HG03469 (cell line): ENCODE results near the gene UTS2B.

Experiments used
- ATAC-seq: cut with Tn5 transposase; IDR thresholded peaks from one replicate; pipeline ENCODE4 v1.9.1; 2021; ENCODE audit warnings: mild to moderate bottlenecking, moderate library complexity, moderate number of reproducible peaks; ENCODE audit not compliant: unreplicated experiment

Gene UTS2B, protein sequence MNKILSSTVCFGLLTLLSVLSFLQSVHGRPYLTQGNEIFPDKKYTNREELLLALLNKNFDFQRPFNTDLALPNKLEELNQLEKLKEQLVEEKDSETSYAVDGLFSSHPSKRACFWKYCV

DNA sequence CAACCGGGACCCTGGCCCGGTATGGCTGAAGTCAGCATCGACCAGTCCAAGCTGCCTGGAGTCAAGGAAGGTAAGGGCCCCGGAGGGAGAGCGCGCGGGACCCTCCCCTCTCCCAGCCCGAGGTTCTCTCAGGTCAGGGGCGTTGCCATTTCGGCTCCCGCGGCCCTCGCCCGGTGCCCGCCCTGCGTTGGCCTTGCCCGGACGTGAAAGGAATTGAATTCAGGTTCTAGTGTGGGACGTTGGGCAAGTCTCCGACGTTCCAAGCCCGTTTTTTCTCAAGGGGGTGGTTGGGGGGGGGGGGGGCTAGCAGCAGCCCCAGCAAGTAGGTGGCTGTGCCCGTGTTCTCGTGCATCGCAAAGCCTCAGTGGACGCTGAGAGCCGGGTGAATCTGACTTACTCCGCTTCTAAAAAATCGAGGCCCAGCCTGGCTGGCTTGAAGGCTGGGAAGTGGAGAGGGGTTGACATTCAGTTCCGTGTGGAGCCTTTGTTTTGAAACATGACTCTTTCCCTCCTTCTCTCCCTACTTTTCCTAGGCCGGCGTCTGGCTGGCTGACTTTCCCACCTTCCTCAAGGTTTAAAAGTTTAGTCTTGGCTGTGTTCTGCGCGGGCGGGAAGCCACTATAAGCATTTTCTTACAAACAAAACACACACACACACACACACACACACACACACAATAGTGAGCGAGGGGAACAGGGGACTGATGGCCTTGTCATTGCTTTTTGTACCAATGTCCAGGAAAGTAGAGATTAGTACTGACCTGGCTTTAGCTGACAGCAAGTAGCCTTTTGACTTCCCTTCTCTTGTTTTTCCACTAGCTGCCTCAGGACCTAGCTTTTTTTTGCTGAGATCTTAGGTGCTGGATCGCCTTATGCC is at the start of gene UTS2B:
Gene UTS2B, minus strand, starts transcription at position 873 of the 876 bp plus-strand sequence. CDS start 48,337 bp downstream, outside the sequence.
- ATAC-seq = no peak

DNA sequence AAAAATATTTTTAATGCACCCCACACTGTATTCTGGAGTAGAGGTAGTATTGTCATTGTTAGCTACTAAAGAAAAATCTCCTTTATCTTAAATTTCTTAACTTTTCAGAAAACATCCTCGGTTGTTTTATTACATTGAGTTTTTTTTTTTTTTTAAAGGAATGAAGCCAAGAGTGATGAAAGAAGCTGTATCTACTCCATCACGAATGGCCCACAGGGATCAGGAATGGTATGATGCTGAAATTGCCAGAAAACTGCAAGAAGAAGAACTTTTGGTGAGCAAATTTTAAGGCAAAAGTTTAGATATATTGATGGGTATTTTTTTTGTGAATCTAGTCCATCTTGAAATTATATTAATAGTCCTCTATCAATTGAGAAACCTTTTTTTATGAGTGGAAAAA is 49.7 kb upstream of the UTS2B start:
- ATAC-seq = no peak

DNA sequence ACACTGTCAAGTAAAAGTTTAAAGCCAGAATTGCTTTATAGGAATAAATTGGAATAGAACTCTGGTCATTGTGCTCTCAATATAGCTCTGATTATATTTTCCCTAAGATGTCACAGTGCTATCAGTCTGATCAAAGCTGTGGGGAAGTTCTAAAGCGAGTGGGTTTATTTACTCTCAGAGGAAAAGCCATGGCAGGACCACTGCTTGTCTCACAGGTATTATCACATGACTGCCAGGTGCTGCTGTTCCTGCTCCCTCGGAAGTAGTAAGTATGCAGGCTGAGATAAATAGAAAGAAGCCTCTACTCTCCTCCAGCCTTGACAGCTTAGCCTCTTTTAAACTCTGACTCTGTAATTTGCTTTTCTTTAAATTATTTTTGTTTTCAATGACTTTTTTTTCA is 49.1 kb upstream of the UTS2B start:
- no peak for ATAC-seq

DNA sequence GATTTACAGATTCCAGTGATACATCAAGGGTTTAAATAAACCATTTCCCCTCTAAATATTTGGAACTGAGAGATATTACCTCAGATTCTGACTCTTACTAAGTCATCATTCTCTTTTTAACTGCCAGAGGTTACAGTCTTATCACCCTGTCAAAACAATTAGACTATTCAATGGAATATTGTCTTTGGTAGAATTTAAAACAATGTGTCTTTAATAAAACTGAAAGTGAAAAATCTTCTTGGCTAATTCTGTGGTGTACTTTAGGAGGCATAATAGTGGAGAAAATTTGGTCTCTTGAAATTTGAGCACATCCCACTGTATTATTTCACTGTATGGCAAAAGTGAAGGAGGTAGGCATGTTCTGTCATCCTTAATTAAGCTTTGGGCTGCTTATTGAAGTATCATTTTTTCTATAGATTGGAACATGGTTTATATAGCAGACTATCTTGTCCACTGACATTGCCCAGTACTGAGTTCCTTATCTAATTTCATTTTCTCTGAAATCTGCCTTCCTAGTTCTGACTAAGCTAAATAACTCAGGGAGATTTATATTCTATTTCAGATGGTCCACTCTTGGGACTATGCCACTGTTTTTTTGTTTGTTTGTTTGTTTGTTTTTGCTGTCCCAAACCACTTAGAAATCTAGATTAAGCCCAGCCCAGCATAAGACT is 48.0 kb upstream of the UTS2B start:
- ATAC-seq = no peak

DNA sequence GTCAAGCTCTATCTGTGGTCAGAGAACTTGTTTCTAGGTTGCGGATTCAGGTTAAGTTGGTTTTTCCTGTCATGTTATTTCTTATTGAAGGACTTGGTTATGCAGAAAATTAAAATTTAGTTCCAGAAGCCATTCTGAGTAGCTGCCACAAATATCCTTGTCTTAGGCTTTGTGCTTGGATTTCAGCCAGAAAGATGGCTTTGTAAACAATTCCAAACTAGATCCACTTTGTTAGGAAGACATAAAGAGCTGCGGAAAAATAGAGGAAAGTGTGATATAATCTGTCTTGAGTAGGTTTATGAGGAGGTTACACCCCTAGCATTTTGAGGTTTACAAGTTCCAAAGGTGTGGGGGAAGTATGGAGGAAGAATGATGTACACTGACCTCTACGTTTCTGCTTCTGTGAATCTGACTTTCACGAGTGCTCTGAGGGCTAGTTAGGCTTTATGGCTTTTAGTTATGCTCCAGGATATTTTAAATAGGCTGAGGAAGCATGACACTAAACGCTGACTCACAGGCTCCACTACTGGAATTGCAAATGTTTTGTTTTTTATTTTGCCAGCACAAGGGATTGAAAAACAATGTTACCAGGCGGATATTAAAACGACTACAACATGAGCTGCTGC is 46.3 kb upstream of the UTS2B start:
- no peak for ATAC-seq

DNA sequence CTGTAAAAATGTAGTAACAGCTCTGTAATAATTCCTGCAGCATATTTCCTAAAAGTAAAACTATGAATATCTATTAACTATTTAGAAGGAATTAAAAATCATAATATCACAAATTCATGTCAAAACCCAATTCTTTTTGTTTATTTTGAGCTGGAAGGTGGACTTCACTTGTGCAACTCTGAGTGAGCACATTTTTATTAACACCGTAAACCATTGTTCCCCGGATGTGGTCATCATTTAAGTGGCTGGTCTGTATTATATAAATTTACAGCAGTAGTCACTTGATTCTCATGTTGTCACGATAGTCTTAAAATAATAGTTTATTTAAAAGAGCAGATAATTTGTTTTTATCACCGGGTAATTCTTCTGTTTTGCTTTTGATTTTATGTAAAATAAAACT is 43.0 kb upstream of the UTS2B start:
- ATAC-seq = no peak

DNA sequence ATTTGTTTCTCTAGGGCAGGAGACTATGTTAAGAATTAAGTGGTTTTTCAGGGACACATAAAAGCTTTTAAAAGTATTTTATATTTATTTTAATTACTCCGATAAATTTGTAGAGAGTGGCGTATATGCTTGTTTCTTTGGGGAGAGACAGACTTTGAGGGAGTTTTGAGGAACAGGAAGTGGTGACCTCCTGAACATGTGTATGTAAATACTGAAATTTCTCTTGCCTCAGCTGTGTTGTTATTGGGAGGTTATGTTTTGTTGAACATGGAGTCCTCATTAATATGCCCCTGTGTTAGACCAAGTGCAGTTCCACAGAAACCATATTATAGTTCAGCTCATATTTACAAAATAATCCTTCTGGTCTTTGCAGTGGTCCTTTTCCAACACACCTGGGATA is 41.8 kb upstream of the UTS2B start:
- no peak for ATAC-seq

DNA sequence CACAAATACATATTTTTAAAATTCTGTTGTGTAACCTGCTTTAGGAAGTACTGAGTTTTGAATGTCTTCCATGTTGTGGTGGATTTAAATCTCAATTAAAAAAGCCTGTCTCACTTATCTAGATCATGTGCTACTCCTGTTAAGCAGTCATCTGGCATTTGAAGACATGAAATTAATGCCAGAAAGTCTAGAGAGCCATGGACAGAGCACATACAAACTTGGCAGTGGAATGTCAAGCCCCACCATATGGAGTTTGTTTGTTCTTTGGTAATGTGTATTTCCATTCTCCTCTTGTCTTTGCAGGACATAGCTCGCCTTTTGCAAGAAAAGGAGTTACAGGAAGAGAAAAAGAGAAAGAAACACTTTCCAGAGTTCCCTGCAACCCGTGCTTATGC is 39.3 kb upstream of the UTS2B start:
- no peak for ATAC-seq

DNA sequence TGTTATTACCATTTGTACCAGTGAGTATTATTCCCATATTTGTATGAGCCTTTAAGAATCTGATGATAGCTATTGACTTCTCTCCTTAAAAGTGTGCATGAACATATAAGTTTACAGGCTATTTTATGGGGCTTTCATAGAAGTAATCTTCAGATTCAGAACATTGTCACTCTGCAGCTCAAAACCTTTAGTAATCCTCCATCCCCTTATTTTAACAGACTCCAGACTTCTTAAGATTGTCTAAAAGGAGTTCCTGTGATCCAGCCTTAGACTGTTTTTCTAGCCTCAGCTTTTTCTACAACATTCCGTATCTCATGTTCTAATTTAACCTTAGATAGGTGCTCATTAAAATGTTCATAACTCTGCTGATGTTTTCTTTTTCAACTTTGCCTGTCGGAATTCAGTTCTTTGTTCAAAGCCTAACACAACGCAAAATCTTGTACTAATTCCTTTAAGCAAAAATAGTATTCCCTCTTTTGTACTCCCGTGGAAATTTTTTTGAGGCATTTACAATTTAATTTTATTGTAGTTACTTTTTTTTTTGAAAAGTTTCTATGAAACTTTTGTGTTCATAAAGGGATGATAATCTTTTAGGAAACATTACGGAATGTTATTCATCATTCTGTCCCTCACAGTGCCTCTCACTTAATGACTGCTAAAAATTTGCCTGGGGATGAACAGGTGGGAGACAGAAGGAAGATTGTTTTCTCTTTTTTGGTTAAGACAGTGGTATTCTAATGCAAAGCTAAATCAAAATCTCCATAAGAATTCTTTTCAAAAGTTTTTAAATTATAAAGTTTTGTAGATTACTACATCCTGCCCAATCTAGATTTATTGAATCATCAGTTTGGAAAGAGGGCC is 38.7 kb upstream of the UTS2B start:
- ATAC-seq = no peak

DNA sequence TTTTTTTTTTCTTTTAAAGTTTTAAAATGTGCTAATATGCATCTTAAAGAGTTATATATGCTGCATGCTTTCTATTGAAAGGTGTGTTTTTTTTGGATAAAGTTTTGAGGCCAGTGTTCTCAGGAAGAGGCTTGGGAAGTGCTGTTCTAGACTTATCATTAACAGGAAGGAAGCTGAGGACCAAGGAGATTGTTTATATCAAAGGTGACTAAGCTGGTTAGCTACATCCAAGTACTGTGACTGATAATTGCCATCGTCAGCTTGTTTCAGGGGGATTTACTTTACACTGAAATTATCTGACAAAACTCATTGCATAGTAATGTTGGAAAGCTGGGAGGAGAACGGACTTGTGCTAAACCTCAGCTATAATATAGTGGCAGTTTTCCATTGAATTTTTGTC is 36.3 kb upstream of the UTS2B start:
- ATAC-seq = no peak

DNA sequence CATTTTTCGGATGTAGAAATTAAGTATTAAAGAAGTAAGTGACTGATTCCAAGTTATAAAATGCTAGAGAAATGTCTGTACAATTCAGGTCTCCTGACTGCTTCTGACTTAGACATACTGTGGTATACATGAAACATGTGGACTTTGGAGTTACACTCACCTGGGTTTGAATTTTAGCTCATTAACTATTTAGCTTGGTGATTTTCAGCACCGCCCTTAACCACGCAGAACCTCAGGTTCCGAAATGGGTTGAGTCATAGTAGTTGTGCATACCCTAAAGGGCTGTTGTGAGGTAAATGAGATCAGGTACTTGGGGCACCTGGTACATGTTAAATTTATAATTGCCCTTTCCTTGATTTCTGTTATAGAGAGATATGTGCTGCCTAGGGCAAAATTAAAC is 32.9 kb upstream of the UTS2B start:
- ATAC-seq = no peak

DNA sequence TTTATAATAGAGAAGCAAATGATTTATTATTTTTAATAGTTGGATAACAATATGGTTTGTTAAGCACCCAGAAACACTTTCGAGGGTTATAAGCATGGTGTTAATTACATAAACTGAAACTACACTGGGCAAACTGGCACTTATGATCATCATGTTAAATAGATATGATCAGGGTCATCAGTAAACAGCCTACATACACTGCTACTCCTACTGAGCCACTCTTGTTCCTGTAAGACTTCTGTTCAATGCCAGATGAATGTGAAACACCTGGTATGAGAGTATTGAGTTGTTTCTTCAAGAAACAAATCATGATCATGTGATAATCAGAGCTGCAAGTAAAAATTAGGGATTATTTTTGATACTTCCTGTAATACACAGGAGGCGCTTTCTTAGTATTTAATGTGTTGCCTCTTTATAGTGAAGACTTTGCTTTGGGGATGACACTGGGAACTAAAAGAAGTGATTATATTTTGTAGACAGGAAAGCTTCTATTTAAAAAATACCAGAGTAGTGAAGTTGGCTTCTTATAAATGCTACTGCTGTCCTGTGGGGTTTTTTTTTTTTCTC is 32.3 kb upstream of the UTS2B start:
- no peak for ATAC-seq

DNA sequence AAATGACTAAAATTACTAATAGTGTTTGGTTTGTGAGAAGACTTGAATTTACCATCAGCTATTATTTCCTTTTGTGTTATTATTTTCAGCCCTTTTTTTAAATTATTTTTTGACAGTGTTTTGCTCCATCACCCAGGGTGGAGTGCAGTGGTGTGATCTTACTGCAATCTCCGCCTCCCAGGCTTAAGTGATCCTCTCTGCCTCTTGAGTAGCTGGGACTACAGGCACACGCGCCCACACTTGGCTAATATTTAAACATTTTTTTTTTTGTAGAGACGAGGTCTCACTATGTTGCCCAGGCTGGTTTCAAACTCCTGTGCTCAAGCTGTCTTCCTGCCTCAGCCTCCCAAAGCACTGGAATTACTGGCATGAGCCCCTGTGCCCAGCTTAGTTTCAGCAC is 31.7 kb upstream of the UTS2B start:
- no peak for ATAC-seq

DNA sequence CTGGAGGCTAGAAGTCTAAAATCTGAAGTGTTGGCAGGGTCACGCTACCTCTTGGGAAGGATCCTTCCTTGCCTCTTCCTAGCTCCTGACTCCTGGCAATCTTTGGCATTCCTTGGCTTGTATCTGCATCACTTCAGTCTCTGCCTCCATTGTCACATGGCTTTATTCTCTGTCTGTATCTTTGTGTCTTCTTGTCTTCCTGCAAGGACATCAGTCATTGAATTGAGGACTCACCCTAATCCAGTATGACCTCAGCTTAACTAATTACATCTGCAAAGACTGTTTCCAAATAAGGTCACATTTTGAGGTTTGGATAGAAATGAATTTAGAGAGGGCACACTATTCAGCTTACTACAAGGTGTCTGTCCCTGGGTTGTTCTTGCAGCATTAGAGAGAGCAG is 31.1 kb upstream of the UTS2B start:
- ATAC-seq = no peak

DNA sequence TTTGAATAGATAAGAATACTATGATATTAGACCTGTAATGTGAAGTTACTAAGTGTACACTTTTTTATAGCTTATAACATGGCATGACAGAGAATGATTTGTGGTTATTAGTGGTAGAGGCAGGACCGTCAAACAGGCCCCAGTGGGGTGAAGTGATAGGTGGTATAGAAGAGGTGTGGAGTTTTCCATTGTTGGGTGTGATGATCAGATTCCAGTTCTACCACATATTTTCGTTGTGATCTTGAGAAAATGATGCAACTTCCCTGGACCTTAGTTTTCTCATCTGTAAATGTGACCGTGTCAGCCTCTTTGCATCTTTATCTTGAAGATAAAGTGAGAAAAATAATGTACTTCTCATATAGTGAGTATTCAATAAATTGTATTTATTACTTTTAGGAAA is 30.3 kb upstream of the UTS2B start:
- ATAC-seq = no peak

DNA sequence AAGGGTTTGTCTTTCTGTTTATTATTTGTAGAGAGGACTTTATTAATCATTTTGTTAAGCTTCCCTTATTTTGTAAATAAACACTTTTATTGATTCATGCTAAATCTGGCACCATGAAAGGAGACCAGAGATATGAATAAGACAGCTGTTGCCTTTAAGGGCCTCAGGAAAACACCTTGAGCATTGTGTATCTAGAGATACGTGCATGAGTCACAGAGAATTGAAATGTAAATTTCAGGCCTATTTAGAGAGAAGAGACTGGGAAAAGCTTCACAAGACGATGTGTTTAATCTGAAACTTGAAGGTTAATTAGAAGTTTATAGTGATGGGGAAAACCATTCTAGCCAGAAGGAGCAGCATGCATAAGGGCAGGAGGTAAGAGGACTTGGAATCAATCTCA is 28.6 kb upstream of the UTS2B start:
- ATAC-seq = no peak

DNA sequence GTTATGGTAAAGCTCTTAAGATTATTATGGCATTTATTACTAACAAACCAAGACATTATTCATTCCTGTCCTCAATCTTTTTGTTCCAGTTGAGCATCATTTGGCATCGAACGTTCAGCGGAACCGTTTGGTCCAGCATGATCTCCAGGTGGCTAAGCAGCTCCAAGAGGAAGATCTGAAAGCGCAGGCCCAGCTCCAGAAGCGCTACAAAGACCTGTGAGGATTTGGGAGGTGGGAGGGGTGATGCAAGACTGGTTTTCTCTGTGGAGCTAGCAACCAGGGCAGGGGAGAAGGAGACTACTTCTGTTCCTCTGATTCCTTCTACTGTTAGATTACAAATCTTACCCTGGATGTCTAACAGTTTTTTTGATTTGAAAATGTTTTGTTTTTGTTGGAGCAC is 27.6 kb upstream of the UTS2B start:
- ATAC-seq = no peak

DNA sequence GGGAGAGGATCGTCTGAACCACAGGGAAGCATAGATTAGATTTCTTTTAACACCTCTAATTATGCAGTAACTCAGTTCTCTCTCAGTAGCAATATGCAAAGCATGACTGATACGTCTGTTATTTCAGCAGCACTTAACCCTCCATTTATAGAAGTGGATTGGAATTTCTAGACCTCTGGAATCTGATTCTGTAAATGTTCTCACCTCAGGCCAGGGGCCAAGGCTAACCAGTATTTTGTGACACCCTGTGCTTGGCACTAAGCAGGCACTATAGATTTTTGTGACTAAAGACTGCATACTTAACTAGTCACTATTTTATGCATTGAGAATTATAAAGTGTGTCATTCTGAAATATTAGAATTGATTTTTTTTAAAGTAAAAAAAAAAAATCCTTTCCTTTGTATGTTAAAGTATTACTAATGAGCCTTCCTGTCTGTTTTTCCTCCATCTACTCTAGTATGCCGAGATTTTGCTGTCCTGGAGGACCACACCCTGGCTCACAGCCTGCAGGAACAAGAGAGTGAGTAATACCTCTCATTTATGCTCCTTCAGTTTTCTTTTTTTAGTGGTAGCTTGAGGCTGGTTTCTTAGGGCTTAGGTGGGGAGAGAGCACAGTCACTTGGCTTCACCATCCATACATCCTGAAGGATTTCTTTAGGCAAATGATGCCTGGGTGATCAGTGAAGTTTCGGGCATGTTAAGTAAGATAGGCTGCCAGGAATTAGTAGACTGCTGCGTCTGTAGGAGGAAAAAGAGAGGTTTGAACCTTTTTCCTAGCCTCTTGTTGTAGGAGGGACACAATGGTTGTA is 26.5 kb upstream of the UTS2B start:
- ATAC-seq = no peak

DNA sequence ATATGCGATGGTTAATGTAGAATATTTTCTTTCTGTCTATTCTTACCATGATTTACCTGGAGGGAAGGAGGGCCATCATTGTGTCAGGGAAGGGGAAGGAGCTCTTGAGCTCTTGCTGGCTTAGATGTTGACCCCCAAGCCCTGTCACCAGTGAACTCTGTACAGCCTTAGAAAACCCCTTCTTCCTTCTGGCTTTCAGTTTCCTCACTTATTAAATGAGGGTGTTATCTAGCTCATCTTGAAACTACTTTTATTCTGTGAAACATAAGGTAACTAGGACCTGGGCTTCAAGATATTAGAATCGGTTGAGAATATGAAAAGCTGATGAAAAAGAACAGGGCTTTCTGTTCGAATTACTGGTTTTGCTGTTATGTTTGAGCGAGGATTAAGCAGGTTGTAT is 25.1 kb upstream of the UTS2B start:
- ATAC-seq = peak; percentile 77
